22Rv1 (cell line): ENCODE results near the gene ACVRL1.

Experiments
- H3K27ac ChIP-seq: fragments of 450-650 bp; 2 replicates; pipeline ENCODE4 v1.5.1; 2017
- ZFX ChIP-seq: fragments of 450-650 bp; IDR thresholded peaks from 2 replicates; pipeline ENCODE4 v1.6.1; 2017; ENCODE audit warnings: antibody characterized with exemption, borderline replicate concordance
- TF ChIP-seq, protein P1 (sequence below): fragments of 450-650 bp; IDR thresholded peaks from 2 replicates; pipeline ENCODE4 v1.5.1; 2017; ENCODE audit warnings: mild to moderate bottlenecking

ACVRL1 gene

DNA sequence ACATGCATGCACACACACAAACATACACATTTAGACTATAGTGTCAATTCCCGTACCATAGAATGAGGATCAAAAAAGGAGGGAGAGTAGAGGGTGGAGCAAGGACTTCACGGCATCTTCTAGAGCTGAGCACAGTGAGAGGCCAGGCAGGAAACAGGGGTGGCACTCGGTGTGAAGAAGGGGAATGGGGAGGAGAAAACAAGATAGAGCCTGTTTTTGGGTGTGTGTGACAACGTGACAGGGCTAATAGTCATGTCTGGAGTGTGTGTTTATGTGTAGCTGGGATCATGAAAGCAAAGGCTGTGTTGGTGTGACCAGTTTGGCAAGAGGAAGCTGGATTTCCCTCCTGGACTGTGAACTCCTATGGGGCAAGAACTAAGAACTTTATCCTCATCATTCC lies 34.3 kb downstream of the ACVRL1 start:
- no peak overlapping the region for H3K27ac ChIP-seq
- no peak for TF ChIP-seq ZFX
- TF ChIP-seq, protein P1, sequence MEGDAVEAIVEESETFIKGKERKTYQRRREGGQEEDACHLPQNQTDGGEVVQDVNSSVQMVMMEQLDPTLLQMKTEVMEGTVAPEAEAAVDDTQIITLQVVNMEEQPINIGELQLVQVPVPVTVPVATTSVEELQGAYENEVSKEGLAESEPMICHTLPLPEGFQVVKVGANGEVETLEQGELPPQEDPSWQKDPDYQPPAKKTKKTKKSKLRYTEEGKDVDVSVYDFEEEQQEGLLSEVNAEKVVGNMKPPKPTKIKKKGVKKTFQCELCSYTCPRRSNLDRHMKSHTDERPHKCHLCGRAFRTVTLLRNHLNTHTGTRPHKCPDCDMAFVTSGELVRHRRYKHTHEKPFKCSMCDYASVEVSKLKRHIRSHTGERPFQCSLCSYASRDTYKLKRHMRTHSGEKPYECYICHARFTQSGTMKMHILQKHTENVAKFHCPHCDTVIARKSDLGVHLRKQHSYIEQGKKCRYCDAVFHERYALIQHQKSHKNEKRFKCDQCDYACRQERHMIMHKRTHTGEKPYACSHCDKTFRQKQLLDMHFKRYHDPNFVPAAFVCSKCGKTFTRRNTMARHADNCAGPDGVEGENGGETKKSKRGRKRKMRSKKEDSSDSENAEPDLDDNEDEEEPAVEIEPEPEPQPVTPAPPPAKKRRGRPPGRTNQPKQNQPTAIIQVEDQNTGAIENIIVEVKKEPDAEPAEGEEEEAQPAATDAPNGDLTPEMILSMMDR, result no peak

DNA sequence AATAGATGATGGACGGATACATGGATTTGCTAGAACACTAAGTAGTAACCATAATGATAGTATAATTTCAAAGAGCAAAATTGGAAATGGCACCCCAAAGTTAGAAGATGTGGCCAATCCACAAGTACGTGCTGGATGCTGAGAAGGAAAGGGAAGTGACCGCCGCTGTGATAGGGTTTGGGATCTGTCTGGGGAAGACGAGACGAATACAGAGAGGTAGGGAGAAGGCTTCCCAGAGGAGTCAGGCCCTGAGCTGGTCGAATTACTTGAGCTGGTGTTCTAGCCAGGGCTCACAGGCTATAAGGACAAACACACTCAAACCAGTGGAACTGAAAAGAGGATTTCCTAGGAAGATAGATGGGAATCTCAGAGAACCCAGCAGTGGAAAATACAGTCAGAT lies 34.8 kb downstream of the ACVRL1 start:
- H3K27ac ChIP-seq, result no peak overlapping the region
- TF ChIP-seq, protein P1, result no peak
- TF ChIP-seq ZFX, result no peak

DNA sequence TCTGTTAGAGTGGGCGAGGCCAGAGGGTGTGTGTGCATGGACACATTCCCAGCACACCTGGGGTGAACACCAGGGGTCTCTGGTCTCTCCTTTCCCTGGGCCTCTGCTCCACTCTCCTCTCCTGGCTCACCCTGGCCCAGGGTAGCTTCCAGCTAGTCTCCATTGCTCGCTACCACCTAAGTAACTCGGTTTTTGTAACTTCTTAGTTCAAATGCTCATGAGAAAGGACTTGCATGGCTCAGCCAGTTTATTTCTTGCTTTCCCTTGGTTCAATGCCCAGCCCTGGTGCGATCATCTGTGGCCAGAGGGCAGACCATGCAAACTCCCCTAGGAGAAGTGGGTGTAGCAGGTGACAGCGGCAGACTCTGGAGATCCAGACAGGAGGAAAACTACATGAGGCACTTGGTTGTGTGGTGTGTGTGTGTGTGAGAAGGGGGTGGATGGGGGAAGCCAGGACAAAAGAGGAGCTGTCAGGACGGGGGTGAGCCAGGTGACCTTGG lies 35.2 kb downstream of the ACVRL1 start:
- no peak overlapping the region for H3K27ac ChIP-seq
- TF ChIP-seq, protein P1, result no peak
- TF ChIP-seq ZFX, result no peak

DNA sequence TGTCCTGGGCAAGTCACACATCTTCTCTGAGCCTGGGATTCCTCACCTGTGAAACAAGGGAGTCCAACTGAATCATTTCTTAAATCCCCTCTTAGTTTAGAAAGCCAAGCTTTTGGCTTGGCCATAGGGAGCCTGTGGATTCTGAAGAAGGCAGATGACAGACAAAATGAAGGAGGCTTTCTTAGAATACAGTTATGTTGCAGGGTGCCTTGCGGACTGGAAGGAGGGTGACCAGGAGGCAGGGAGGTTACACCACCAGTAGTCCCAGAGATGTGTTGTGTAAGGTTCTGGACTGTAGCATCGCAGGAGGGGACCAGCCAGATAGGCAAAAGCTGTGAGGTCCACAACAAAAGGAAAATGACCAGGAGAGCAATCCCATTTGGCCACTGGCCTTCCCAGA lies 36.0 kb downstream of the ACVRL1 start:
- TF ChIP-seq, protein P1, result no peak
- no peak for TF ChIP-seq ZFX
- H3K27ac ChIP-seq, result no peak overlapping the region

DNA sequence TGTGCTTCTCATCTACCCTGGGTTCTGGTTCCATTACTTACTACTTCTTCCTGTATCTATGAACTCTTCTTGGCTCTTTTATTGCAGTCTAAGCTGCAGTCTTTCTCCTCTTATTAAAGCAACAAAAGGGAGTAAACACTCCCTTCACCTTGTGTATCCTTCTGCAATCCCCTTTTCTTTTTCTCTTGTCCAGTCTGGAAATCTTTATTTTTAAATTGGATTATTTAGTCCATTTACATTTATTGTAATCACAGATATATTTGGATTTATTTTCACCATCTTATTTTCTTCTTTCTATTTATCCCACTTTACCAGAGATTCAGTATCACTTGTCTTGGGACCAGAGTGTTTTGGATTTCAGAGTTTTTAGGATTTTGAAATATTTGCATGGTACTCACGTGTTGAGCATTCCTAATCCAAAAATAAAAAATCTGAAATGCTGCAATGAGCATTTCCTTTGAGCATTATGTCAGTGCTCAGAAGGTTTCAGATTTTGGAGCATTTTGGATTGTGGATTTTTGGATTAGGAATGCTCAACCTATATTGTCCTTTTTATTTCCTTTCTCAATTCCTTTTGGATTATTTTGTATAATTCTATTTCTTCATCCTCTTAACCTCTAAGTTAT lies 37.4 kb downstream of the ACVRL1 start:
- TF ChIP-seq ZFX, result no peak
- TF ChIP-seq, protein P1, result no peak
- no peak overlapping the region for H3K27ac ChIP-seq

DNA sequence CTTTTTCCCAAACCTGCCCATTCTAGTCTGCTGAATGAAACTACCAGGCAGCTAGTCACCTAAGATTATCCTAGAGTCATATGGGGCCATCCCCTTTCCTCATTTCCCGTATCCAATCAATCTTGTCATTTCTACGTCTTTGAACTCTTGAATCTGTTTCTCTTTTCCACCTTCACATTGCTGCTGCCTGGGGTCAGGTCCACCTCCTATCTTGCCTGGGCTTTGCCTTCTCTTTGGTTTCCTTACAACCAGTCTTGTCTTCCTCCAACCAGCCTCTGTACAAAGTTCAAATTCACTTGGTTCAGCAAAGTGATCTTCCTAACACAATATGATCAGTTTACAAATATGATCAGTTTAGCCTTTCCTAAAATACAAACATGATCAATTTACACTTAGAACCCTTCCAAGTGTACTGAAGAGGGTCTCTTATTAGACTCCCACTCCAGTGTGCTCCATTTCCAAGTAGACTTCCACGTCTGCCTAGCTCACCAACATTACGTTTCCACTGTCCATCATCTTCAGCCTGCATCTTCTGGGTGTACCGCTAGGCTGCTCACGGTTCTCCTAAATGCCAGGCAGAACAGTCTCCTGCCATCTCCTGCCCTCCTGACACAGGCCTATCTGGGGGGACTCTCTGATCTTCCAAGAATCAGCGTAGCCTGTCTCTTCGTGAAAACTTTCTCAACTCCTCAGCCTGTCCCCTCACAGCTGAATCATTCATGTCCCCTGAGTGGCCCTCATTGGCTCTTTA lies 40.1 kb downstream of the ACVRL1 start:
- no peak overlapping the region for H3K27ac ChIP-seq
- TF ChIP-seq, protein P1, result no peak
- no peak for TF ChIP-seq ZFX

DNA sequence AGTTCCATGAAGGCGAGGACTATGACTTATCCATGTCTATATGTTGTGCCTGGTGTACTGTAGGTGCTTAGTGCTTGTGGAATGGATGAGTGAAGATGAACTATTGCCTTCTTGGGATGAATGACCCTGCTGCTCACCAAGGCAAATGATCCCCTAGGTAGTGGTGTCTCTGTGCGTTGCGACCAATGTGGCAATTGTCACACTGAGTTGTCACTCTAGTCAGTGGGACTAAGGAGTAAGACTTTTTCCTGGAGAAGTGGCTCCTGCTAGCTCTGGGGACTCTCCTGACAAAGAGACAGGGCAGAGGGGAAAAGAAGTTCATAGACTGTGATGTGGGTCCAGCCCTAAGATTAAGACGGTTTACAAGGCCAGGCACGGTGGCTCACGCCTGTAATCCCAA lies 40.8 kb downstream of the ACVRL1 start:
- no peak overlapping the region for H3K27ac ChIP-seq
- no peak for TF ChIP-seq ZFX
- TF ChIP-seq, protein P1, result no peak
